RWPE2 (cell line): ENCODE measurements around the gene CNPY1.

Experiments
- ATAC-seq: fragments of 200-7000 bp; cut with Tn5 transposase; 3 replicates; pipeline ENCODE4 v1.9.1; 2021; ENCODE audit warnings: low read depth
- DNase-seq: peaks from one replicate; pipeline ENCODE4 v3.0.0-alpha.2; 2020; ENCODE audit warnings: low spot score
- H3K27ac ChIP-seq: fragments of 450-650 bp; 2 replicates; pipeline ENCODE4 v1.5.1; 2017; ENCODE audit warnings: mild to moderate bottlenecking; ENCODE audit not compliant: poor library complexity, severe bottlenecking
- H3K27me3 ChIP-seq: fragments of 250-450 bp; sonication (Bioruptor Pico); 2 replicates; pipeline ENCODE4 v1.5.1; 2021; ENCODE audit warnings: mild to moderate bottlenecking, moderate library complexity; ENCODE audit not compliant: insufficient read depth, poor library complexity, severe bottlenecking
- H3K36me3 ChIP-seq: fragments of 250-450 bp; sonication (Bioruptor Pico); 2 replicates; pipeline ENCODE4 v1.5.1; 2020; ENCODE audit warnings: low read depth, mild to moderate bottlenecking, moderate library complexity
- H3K4me1 ChIP-seq: fragments of 250-450 bp; sonication (Bioruptor Pico); 2 replicates; pipeline ENCODE4 v1.5.1; 2021; ENCODE audit warnings: mild to moderate bottlenecking, moderate library complexity; ENCODE audit not compliant: insufficient read depth, poor library complexity, severe bottlenecking
- H3K4me3 ChIP-seq: fragments of 250-450 bp; sonication (Bioruptor Pico); 2 replicates; pipeline ENCODE4 v1.5.1; 2021; ENCODE audit warnings: mild to moderate bottlenecking, moderate library complexity; ENCODE audit not compliant: severe bottlenecking
- H3K9me3 ChIP-seq: fragments of 250-450 bp; sonication (Bioruptor Pico); 2 replicates; pipeline ENCODE4 v1.5.1; 2021; ENCODE audit warnings: mild to moderate bottlenecking, moderate library complexity; ENCODE audit not compliant: severe bottlenecking
- CTCF ChIP-seq: fragments of 450-650 bp; IDR thresholded peaks from one replicate; pipeline ENCODE4 v1.5.1; 2017; ENCODE audit warnings: mild to moderate bottlenecking, moderate library complexity; ENCODE audit not compliant: poor library complexity, severe bottlenecking

The CNPY1 gene

GRCh38 chr7:155571581-155572345 is 25.4 kb upstream of the CNPY1 start:
- DNase-seq = no peak
- Histone ChIP-seq H3K27ac (no peak overlapping the region), H3K27me3 (no peaks in the 10 kb centered on the region), H3K9me3 (no peaks in the 10 kb centered on the region), H3K4me3 (no peak overlapping the region), H3K36me3 (no peaks in the 10 kb centered on the region), H3K4me1 (no peaks in the 10 kb centered on the region)
- no peak; the same call in 2 of the 3 replicates for ATAC-seq
- TF ChIP-seq CTCF = no peak

GRCh38 chr7:155570991-155571390 is 24.6 kb upstream of the CNPY1 start:
- no peak for TF ChIP-seq CTCF
- H3K4me3 ChIP-seq = no peak overlapping the region
- no peaks in the 10 kb centered on the region for H3K36me3 ChIP-seq
- no peaks in the 10 kb centered on the region for H3K27me3 ChIP-seq
- no peaks in the 10 kb centered on the region for H3K4me1 ChIP-seq
- H3K27ac ChIP-seq = no peak overlapping the region
- DNase-seq = no peak
- H3K9me3 ChIP-seq = no peaks in the 10 kb centered on the region
- ATAC-seq = no peak

GRCh38 chr7:155570171-155570958 is 24.0 kb upstream of the CNPY1 start:
- H3K27me3 ChIP-seq = no peaks in the 10 kb centered on the region
- H3K4me3 ChIP-seq = no peak overlapping the region
- no peaks in the 10 kb centered on the region for H3K4me1 ChIP-seq
- no peak for TF ChIP-seq CTCF
- no peaks in the 10 kb centered on the region for H3K36me3 ChIP-seq
- no peak for ATAC-seq
- H3K9me3 ChIP-seq = no peaks in the 10 kb centered on the region
- H3K27ac ChIP-seq = no peak overlapping the region
- no peak for DNase-seq

- H3K4me1 ChIP-seq = no peaks in the 10 kb centered on the region
- no peak overlapping the region for H3K4me3 ChIP-seq
- no peaks in the 10 kb centered on the region for H3K9me3 ChIP-seq
- H3K27me3 ChIP-seq = no peaks in the 10 kb centered on the region
- ATAC-seq = peak; percentile 30; the same call in 1 of the 3 replicates
- TF ChIP-seq CTCF = no peak
- DNase-seq = no peak
- H3K27ac ChIP-seq = no peak overlapping the region
- no peaks in the 10 kb centered on the region for H3K36me3 ChIP-seq
Observed at GRCh38 chr7:155569681-155570080, 23.3 kb upstream of the CNPY1 start.
